C4-2B (cell line): Measurements from ENCODE around the gene PTAR1.

Experiments
- ZFX ChIP-seq: fragments of 450-650 bp; IDR thresholded peaks from 2 replicates; pipeline ENCODE4 v1.6.1; 2017
- TF ChIP-seq, protein P1 (sequence below): fragments of 450-650 bp; conservative IDR thresholded peaks from 2 replicates; pipeline ENCODE4 v1.5.1; 2017; ENCODE audit warnings: mild to moderate bottlenecking

DNA sequence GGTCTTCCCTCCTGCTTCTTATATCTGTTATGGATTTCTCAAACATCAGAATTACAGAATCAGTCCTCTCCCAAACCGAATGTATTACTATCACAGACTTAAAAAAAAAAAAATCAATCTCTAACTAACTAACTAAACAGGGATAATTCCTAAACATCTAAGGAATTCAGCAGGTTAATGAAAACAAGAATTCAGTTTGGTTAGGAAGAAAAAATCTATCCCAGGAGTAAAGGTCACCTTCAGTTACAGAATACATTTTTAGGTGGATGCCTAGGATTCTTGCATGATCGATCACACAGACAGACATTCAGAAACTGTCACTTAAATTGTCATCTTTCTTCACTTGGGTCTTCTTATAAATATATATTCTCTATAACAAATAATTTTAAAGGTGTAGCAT lies 11.5 kb downstream of the PTAR1 start:
- TF ChIP-seq, protein P1, sequence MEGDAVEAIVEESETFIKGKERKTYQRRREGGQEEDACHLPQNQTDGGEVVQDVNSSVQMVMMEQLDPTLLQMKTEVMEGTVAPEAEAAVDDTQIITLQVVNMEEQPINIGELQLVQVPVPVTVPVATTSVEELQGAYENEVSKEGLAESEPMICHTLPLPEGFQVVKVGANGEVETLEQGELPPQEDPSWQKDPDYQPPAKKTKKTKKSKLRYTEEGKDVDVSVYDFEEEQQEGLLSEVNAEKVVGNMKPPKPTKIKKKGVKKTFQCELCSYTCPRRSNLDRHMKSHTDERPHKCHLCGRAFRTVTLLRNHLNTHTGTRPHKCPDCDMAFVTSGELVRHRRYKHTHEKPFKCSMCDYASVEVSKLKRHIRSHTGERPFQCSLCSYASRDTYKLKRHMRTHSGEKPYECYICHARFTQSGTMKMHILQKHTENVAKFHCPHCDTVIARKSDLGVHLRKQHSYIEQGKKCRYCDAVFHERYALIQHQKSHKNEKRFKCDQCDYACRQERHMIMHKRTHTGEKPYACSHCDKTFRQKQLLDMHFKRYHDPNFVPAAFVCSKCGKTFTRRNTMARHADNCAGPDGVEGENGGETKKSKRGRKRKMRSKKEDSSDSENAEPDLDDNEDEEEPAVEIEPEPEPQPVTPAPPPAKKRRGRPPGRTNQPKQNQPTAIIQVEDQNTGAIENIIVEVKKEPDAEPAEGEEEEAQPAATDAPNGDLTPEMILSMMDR: no peak
- TF ChIP-seq ZFX: no peak
